ENCODE measurements around the gene STK32B.
"Not testable (repeated sequence)": the region's sequence is repeated elsewhere in the genome, so short reads cannot be mapped to it uniquely, and the experiment has no call there.

STK32B gene

DNA sequence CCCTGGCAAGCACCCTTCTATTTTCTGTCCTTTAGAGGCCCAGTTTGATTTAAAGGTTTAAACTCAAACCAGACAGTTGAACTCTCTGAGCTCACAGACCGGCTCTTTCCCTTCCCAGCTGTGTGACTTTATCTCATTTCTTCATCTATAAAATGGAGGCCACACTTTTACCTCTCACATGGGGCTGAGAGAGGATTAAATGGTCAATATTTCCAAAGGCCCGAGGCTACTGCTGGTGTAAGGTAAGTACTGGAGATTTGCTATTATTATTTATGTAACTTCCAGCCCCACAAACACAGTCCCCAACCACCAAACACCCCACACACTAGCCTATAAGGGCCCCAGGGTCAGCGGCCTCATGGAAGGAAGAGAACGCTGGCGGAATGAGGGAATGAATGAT, 18.5 kb upstream of the STK32B start:
- no peak for DNase-seq

GRCh38 chr4:5033281-5033841, 17.9 kb upstream of the STK32B start:
- peak; percentile 66 for DNase-seq

GRCh38 chr4:5034206-5034605, 17.1 kb upstream of the STK32B start:
- no peak for DNase-seq

GRCh38 chr4:5036239-5036638, 15.0 kb upstream of the STK32B start:
- DNase-seq, result peak; percentile 30

GRCh38 chr4:5037553-5038551, 13.4 kb upstream of the STK32B start:
- DNase-seq, result peak; percentile 56

GRCh38 chr4:5039800-5040199, 11.5 kb upstream of the STK32B start:
- DNase-seq, result no peak

DNA sequence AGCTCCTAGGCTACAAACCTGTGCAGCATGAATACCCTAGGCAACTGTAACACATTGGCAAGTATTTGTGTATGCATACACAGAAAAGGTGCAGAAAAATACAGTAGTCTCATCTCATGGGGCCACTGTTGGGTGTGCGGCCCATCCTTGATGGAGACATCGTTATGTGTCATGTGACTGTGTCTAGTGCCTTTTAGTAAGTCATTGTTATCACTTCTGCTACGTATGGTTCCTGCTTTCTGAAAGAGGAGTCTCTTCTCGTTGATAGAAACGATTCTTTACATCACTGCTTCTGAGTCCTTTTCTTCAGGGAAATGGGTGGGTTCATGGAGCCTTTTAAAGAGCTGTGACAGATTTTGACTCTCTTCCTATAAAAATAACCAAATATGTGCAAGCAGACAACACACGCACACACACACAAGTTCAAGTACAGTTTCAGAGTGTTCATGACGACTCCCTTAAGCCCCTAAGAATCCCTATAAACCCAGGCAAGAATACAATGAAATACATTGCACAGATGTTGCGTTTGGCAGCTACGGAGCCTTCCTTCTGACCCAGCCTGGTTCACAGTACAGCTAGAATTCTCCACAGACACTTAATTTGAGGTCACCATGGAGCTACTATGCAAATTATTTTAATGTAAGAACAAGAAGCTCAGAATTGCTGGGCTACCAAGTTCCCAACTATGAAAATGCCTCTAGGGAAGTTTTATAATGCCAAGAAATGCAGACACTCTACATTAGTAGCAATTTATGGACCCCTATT, 10.2 kb upstream of the STK32B start:
- DNase-seq, result no peak

GRCh38 chr4:5041699-5042098, 9.6 kb upstream of the STK32B start:
- DNase-seq, result no peak

GRCh38 chr4:5043579-5043978, 7.7 kb upstream of the STK32B start:
- DNase-seq, result no peak

DNA sequence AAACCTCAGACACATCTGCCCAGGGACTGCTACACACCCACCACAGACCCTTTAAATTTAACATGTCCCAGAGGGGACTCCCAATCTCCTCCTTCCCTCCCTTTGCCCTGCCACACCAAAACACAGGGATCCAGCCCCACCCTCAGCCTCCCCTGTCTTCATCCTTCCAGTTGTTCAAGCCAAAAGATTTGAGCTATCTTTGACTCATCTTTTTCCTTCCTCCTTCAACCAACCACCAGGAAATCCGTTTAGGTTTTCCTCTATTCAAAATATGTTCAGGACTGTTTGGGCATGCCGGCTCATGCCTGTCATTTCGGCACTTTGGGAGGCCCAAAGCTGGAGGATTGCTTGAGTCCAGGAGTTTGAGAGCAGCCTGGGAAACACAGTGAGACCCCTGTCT, 6.9 kb upstream of the STK32B start:
- DNase-seq, result no peak

- DNase-seq, result peak; percentile 54
Measured at GRCh38 chr4:5045097-5045496, 6.2 kb upstream of the STK32B start.

DNA sequence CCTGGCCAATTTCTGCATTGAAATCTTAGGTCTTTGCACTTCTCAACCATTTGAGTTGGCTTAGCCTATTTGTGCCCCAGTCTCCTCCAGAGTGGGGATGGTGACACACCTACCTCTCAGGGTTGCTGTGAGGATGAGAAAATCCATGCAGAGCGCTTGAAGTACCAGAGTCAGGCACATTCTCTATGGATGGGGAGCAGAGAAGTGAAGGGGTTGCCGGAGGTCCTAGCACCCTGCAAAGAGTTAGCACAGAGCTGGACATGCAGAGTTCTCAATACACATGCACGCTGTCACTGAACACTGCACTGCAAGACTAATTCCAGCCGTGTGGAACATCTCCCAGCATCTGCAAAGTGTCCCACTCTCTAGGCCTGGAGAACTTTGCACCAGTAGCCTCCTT, 2.6 kb upstream of the STK32B start:
- no peak for DNase-seq

GRCh38 chr4:5050520-5051277, 581 bp upstream of the STK32B start:
- peak; percentile 45 for DNase-seq

DNA sequence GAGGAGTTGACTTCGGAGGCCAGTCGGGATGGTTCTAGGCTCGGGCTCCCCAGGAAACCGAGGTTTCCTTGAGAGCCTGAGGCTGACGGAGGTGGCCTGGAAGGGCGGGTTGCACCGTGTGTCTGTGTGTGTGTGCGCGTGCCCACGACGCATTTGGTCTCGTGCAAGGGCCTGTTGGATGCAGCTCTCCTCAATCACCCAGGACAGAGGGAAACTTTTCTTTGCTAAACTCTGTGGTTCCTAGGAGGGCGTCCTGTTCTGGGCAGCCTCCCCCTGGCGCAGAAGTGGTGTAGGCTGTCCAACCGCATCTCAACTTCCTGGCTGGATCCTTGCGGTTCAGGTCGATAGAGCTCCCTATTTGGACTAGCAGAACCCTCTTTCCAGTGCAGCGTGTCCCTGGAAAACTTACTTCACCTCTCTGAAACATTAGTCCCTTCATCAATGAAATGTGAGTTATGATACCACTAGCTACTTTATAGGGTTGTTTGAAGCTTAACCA, 973 bp downstream of the STK32B start:
- no peak for DNase-seq

GRCh38 chr4:5052726-5053425, 1.6 kb downstream of the STK32B start:
- no peak for DNase-seq

GRCh38 chr4:5054532-5054931, 3.3 kb downstream of the STK32B start:
- DNase-seq, result no peak

- DNase-seq, result no peak
Measured at GRCh38 chr4:5055411-5055810, 4.1 kb downstream of the STK32B start.

DNA sequence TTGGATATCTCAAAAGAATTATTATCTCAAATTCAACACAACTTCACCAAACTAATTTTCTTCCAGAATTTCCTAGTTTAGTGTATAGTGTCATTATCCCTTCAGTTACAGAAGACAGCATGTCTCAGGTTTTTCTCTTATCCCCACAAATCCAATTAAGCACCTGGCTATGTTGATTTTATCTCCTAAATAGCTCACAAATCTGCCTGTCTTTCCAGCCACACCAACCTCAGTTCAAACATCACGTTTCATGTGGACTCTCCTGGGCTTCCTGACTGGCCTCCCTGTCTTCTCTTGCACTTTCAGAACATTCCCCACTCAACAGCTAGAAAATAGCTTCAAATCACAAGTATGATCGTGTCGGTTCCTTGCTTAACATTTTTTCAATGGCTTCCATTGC, 14.8 kb downstream of the STK32B start:
- DNase-seq, result no peak

GRCh38 chr4:5066968-5067367, 15.7 kb downstream of the STK32B start:
- DNase-seq, result not testable (repeated sequence)

- DNase-seq, result no peak
Measured at GRCh38 chr4:5067908-5068307, 16.6 kb downstream of the STK32B start.

DNA sequence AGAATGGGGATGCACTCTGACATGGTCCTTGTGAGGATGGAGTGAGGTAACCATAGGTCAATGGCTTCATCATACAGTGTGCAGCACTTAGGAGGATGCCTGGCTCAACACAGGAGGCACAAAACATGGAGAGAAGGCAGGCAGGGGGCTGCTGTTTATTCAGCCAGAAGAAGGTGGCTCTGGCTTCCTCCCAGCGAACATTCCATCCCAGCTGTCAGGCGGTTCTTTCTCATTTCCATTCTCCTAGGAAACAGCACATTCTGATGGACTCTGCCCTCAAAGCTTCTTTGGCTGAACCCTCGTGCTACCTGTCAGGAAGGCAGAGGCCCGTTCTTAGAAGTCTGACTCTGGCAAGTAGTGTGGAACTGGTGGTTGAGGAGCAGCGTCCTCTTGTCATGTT, 18.6 kb downstream of the STK32B start:
- DNase-seq, result no peak

- no peak for DNase-seq
Measured at GRCh38 chr4:5072948-5073347, 21.7 kb downstream of the STK32B start.
